K562 (cell line): ENCODE results near the gene ASIP. TPM values are rescaled to one million over a fixed set of nuclear protein-coding genes. Genes with fewer than 3 reads are reported as not detected.

Source experiments
- ATAC-seq: fragments of 200-7000 bp; cut with Tn5 transposase; 3 replicates; pipeline ENCODE4 v1.9.1; 2020; ENCODE audit warnings: moderate library complexity
- BruUV-seq: library from RNA; stranded (reverse); fragments of 400-500 nt; replicated peaks from 2 replicates; lab custom pipeline; 2021; lab: Mats Ljungman, UMichigan
- CTCF ChIA-PET: fragments of 300-600 bp; formaldehyde crosslinking; extraction: SDS; loops from one replicate; lab custom pipeline; 2021; ENCODE audit warnings: low intra/inter-chr PET ratio; lab: Yijun Ruan, JAX
- POLR2A ChIA-PET: fragments of 300-600, 350-650 bp; sonication (Branson Sonifier 250); formaldehyde crosslinking; extraction: SDS; loops from one replicate; lab custom pipeline; 2021; ENCODE audit warnings: antibody characterized with exemption, inconsistent platforms; lab: Yijun Ruan, JAX
- DNase-seq, 4 experiments: peaks; one replicate each; pipeline versions ENCODE4 v3.0.0 to v3.0.0-alpha.2; 2011 to 2018; ENCODE audit warnings: low spot score in 3 of 4, mixed read lengths in 3 of 4; ENCODE audit errors: extremely low read depth in 1 of 4
- FAIRE-seq: peaks from 2 replicates; lab custom pipeline; 2011; peaks lifted over from hg19 to GRCh38; lab: Jason Lieb, UNC
- H2AFZ ChIP-seq: 2 replicates; pipeline ENCODE4 v1.6.0; 2011; ENCODE audit warnings: low read depth, low read length, control low read depth, inconsistent platforms
- H3K27ac ChIP-seq: fragments of 200-600 bp; 3 replicates; pipeline ENCODE4 v1.8.0; 2011; ENCODE audit warnings: low read depth, mild to moderate bottlenecking, control low read depth, inconsistent platforms, low read length, moderate library complexity, mixed read lengths; ENCODE audit errors: extremely low read depth
- H3K27me3 ChIP-seq, 2 experiments: fragments of 300-600 bp in 1 of 2; 2 replicates in 1 of 2; 3 replicates in 1 of 2; pipeline versions ENCODE4 v1.6.0 to v1.8.0; 2011; ENCODE audit warnings: inconsistent platforms in 2 of 2, low read length in 2 of 2, mild to moderate bottlenecking in 1 of 2, mixed read lengths in 1 of 2, moderate library complexity in 1 of 2; ENCODE audit not compliant: control insufficient read depth in 2 of 2, insufficient read depth in 2 of 2
- H3K36me3 ChIP-seq: fragments of 300-600 bp; 3 replicates; pipeline ENCODE4 v1.8.0; 2011; ENCODE audit warnings: mild to moderate bottlenecking, low read length, inconsistent platforms; ENCODE audit not compliant: control insufficient read depth, insufficient read depth
- H3K4me1 ChIP-seq, 2 experiments: fragments of 200-600 bp in 1 of 2; replicated peaks in 1 of 2; 2 replicates in 1 of 2; 3 replicates in 1 of 2; pipeline versions ENCODE4 v1.5.1 to v1.8.0; 2011; ENCODE audit warnings: inconsistent platforms in 2 of 2, low read length in 2 of 2, mild to moderate bottlenecking in 1 of 2, mixed read lengths in 1 of 2, moderate library complexity in 1 of 2; ENCODE audit not compliant: control insufficient read depth in 2 of 2, insufficient read depth in 2 of 2
- H3K4me2 ChIP-seq: 2 replicates; pipeline ENCODE4 v1.6.1; 2011; ENCODE audit warnings: low read length, control low read depth, inconsistent platforms, mixed read lengths; ENCODE audit not compliant: insufficient read depth
- H3K4me3 ChIP-seq: fragments of 200-600 bp; sonication (generic), shearing (Covaris generic); 2 replicates; pipeline ENCODE4 v1.5.1; 2016; ENCODE audit warnings: control low read depth, inconsistent platforms
- H3K79me2 ChIP-seq: fragments of 200-600 bp; 3 replicates; pipeline ENCODE4 v1.8.0; 2011; ENCODE audit warnings: low read length, inconsistent platforms; ENCODE audit not compliant: control insufficient read depth, insufficient read depth
- H3K9ac ChIP-seq, 2 experiments: 2 replicates each; pipeline versions ENCODE4 v1.6.0 to v1.6.1; 2011; ENCODE audit warnings: low read depth in 2 of 2, low read length in 2 of 2, control low read depth in 1 of 2, inconsistent platforms in 1 of 2, mild to moderate bottlenecking in 1 of 2, mixed read lengths in 1 of 2; ENCODE audit not compliant: insufficient read depth in 1 of 2
- H3K9me1 ChIP-seq: one replicate; pipeline ENCODE4 v1.6.0; 2011; ENCODE audit warnings: inconsistent platforms, mild to moderate bottlenecking, low read length, moderate library complexity; ENCODE audit not compliant: control insufficient read depth, insufficient read depth
- H3K9me3 ChIP-seq: replicated peaks from 2 replicates; pipeline ENCODE4 v1.5.1; 2011; ENCODE audit warnings: low read depth, low read length, inconsistent platforms; ENCODE audit not compliant: control insufficient read depth, insufficient read depth
- H4K20me1 ChIP-seq: replicated peaks from 2 replicates; pipeline ENCODE4 v1.6.1; 2011; ENCODE audit warnings: low read length, inconsistent platforms, mixed read lengths; ENCODE audit not compliant: control insufficient read depth, insufficient read depth
- ATF7 ChIP-seq: fragments of 450-650 bp; IDR thresholded peaks from 2 replicates; pipeline ENCODE4 v1.7.1; 2014; ENCODE audit warnings: mild to moderate bottlenecking, moderate library complexity
- BCOR ChIP-seq: fragments of 450-650 bp; IDR thresholded peaks from 2 replicates; pipeline ENCODE4 v1.6.1; 2016
- CBFB ChIP-seq: sonication (generic); formaldehyde crosslinking; IDR thresholded peaks from 2 replicates; pipeline ENCODE4 v1.4.0; 2020; ENCODE audit warnings: mild to moderate bottlenecking, missing genetic modification reagents
- CREB3 ChIP-seq: fragments of 450-650 bp; conservative IDR thresholded peaks from 2 replicates; pipeline ENCODE4 v1.6.1; 2016; ENCODE audit warnings: missing genetic modification characterization, low read depth, mild to moderate bottlenecking, missing compliant biosample characterization, moderate library complexity
- ELF1 ChIP-seq: fragments of 200-800 bp; sonication (Bioruptor generic); IDR thresholded peaks from 2 replicates; pipeline ENCODE4 v1.6.1; 2016; ENCODE audit warnings: missing genetic modification characterization, missing compliant biosample characterization
- LARP7 ChIP-seq: fragments of 450-650 bp; IDR thresholded peaks from 2 replicates; pipeline ENCODE4 v1.6.1; 2016
- MAFK ChIP-seq: IDR thresholded peaks from 2 replicates; pipeline ENCODE4 v1.6.1; 2011; ENCODE audit warnings: low read length, improper control_type of control experiment
- MBD2 ChIP-seq: sonication (generic); IDR thresholded peaks from 2 replicates; pipeline ENCODE4 v1.6.1; 2016; ENCODE audit warnings: low read depth, borderline replicate concordance
- NCOA4 ChIP-seq: fragments of 450-650 bp; IDR thresholded peaks from 2 replicates; pipeline ENCODE4 v1.6.1; 2018; ENCODE audit warnings: mild to moderate bottlenecking; ENCODE audit not compliant: partially characterized antibody
- NFRKB ChIP-seq: fragments of 450-650 bp; IDR thresholded peaks from 2 replicates; pipeline ENCODE4 v1.6.1; 2016; ENCODE audit warnings: low read depth
- SP2 ChIP-seq: IDR thresholded peaks from 2 replicates; pipeline ENCODE4 v1.6.1; 2011; ENCODE audit warnings: mild to moderate bottlenecking, low read depth, low read length, moderate library complexity; ENCODE audit not compliant: poor library complexity, severe bottlenecking; ENCODE audit errors: extremely low read depth
- ZFP36 ChIP-seq: fragments of 150-350 bp; IDR thresholded peaks from 2 replicates; pipeline ENCODE4 v1.6.1; 2018; ENCODE audit warnings: low read length, low read depth; ENCODE audit not compliant: partially characterized antibody
- ZNF311 ChIP-seq: fragments of 250-450 bp; sonication (Bioruptor Pico); IDR thresholded peaks from 2 replicates; pipeline ENCODE4 v1.4.0; 2020; ENCODE audit warnings: mild to moderate bottlenecking, moderate library complexity
- WGBS: fragments of 100-300 bp; shearing (Covaris generic); methylation state at CpG from one replicate; pipeline ENCODE4 v1.1.6; 2016; ENCODE audit warnings: low coverage, mixed read lengths; ENCODE audit not compliant: insufficient coverage; ENCODE audit errors: missing lambda C conversion rate; 5-methylcytosine and 5-hydroxymethylcytosine counted together
- in situ Hi-C: fragments of 300-500 bp; cut with MboI; formaldehyde crosslinking; loops from 4 replicates; pipeline ENCODE4 v1.15.0; 2018; ENCODE audit warnings: inconsistent platforms, mixed read lengths
- intact Hi-C: fragments of 100-400 bp; cut with micrococcal nuclease; formaldehyde crosslinking; loops from 2 replicates; pipeline ENCODE4 v1.14.2; 2022
- polyA plus RNA-seq, 8 experiments: library from polyadenylated mRNA; depleted of rRNA in 4 of 8; stranded (reverse) in 5 of 8; unstranded in 3 of 8; fragments of >200 nt; fragmentation: Nextera tagmentation in 2 of 8; fragmentation: Illumina TruSeq in 1 of 8; extraction: Ambion mirVana in 2 of 8; extraction: Trizol in 1 of 8; gene quantifications; 2 replicates each; pipeline versions ENCODE4 v1.2.1 to v1.2.3, GENCODE V29; 2011 to 2014; ENCODE audit warnings: inconsistent platforms in 1 of 8, missing spikeins in 1 of 8
- total RNA-seq, 7 experiments: library from RNA; depleted of rRNA in 6 of 7; stranded (reverse); fragments of >200 nt in 6 of 7; fragmentation: Illumina TruSeq in 2 of 7; extraction: Trizol in 2 of 7; gene quantifications; 2 replicates each; pipeline versions ENCODE4 v1.2.1 to v1.2.3, GENCODE V29; 2011 to 2021; ENCODE audit warnings: low replicate concordance in 1 of 7
- TF ChIP-seq, protein P1 (sequence below): fragments of 450-650 bp; IDR thresholded peaks from 2 replicates; pipeline ENCODE4 v1.6.1; 2016
- TF ChIP-seq, protein P2 (sequence below): fragments of 450-650 bp; IDR thresholded peaks from 2 replicates; pipeline ENCODE4 v1.6.1; 2017; ENCODE audit warnings: antibody characterized with exemption
- TF ChIP-seq, protein P3 (sequence below): fragments of 150-350 bp; conservative IDR thresholded peaks from 2 replicates; pipeline ENCODE4 v1.6.1; 2014; ENCODE audit warnings: low read length

The ASIP gene
- total and polyA plus RNA-seq, 9 of the 15 experiments (the other 6 are each of a cell fraction or from before 2014, with no cell fraction given): not detected

GRCh38 chr20:34215711-34216381 lies 25.4 kb upstream of the ASIP start:
- no peaks in the 10 kb centered on the region for H3K27me3 ChIP-seq
- FAIRE-seq (peak; percentile 40), ATAC-seq (peak; percentile 99), DNase-seq (peak; percentile 64 to 83 (median 67))
- H3K79me2 ChIP-seq: no peaks in the 10 kb centered on the region
- BruUV-seq: no TSS peak
- intact Hi-C loops (no loop called here), in situ Hi-C loops (loop anchor here (5.0 kb wide), 1 partner anchor 36 kb away; no protein-coding TSS in a partner anchor)
- H3K9ac ChIP-seq: peak overlapping the region; percentile 64 to 92
- CTCF ChIA-PET: no interaction called here
- POLR2A ChIA-PET: interaction anchor here (1.0 to 1.2 kb wide), 2 partner anchors 10 to 320 kb away, joined by 3 read pairs; no protein-coding TSS in a partner anchor
- H3K36me3 ChIP-seq: no peaks in the 10 kb centered on the region
- H3K4me1 ChIP-seq: peaks cover 5 to 6% of the 10 kb centered on the region in 2 experiments; a peak in 3 of 5 replicates
- no peaks in the 10 kb centered on the region for H3K9me1 ChIP-seq
- H3K9me3 ChIP-seq: no peaks in the 10 kb centered on the region
- 21% methylated on average over 49 of the region's 49 CpGs for WGBS
- H3K4me3 ChIP-seq: peak overlapping the region; percentile 30
- peak overlapping the region; percentile 98 for H2AFZ ChIP-seq
- no peaks in the 10 kb centered on the region for H4K20me1 ChIP-seq
- peak overlapping the region; percentile 69; the same call in 2 of the 3 replicates for H3K27ac ChIP-seq
- H3K4me2 ChIP-seq: peak overlapping the region; percentile 83
- TF ChIP-seq, protein P1, sequence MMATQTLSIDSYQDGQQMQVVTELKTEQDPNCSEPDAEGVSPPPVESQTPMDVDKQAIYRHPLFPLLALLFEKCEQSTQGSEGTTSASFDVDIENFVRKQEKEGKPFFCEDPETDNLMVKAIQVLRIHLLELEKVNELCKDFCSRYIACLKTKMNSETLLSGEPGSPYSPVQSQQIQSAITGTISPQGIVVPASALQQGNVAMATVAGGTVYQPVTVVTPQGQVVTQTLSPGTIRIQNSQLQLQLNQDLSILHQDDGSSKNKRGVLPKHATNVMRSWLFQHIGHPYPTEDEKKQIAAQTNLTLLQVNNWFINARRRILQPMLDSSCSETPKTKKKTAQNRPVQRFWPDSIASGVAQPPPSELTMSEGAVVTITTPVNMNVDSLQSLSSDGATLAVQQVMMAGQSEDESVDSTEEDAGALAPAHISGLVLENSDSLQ: peak; percentile 94
- TF ChIP-seq ZFP36: no peak
- no peak for TF ChIP-seq SP2
- TF ChIP-seq, protein P2, sequence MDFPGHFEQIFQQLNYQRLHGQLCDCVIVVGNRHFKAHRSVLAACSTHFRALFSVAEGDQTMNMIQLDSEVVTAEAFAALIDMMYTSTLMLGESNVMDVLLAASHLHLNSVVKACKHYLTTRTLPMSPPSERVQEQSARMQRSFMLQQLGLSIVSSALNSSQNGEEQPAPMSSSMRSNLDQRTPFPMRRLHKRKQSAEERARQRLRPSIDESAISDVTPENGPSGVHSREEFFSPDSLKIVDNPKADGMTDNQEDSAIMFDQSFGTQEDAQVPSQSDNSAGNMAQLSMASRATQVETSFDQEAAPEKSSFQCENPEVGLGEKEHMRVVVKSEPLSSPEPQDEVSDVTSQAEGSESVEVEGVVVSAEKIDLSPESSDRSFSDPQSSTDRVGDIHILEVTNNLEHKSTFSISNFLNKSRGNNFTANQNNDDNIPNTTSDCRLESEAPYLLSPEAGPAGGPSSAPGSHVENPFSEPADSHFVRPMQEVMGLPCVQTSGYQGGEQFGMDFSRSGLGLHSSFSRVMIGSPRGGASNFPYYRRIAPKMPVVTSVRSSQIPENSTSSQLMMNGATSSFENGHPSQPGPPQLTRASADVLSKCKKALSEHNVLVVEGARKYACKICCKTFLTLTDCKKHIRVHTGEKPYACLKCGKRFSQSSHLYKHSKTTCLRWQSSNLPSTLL: no peak
- no peak for TF ChIP-seq LARP7
- TF ChIP-seq BCOR: peak; percentile 41; the same call in 1 of the 2 replicates
- TF ChIP-seq ZNF311: no peak
- TF ChIP-seq MBD2: no peak
- no peak for TF ChIP-seq ELF1 (tag)
- peak; percentile 36; the same call in 1 of the 2 replicates for TF ChIP-seq ATF7
- TF ChIP-seq CBFB (CRISPR knock-in tag): no peak
- TF ChIP-seq MAFK: peak; percentile 66; the same call in 1 of the 2 replicates
- TF ChIP-seq, protein P3, sequence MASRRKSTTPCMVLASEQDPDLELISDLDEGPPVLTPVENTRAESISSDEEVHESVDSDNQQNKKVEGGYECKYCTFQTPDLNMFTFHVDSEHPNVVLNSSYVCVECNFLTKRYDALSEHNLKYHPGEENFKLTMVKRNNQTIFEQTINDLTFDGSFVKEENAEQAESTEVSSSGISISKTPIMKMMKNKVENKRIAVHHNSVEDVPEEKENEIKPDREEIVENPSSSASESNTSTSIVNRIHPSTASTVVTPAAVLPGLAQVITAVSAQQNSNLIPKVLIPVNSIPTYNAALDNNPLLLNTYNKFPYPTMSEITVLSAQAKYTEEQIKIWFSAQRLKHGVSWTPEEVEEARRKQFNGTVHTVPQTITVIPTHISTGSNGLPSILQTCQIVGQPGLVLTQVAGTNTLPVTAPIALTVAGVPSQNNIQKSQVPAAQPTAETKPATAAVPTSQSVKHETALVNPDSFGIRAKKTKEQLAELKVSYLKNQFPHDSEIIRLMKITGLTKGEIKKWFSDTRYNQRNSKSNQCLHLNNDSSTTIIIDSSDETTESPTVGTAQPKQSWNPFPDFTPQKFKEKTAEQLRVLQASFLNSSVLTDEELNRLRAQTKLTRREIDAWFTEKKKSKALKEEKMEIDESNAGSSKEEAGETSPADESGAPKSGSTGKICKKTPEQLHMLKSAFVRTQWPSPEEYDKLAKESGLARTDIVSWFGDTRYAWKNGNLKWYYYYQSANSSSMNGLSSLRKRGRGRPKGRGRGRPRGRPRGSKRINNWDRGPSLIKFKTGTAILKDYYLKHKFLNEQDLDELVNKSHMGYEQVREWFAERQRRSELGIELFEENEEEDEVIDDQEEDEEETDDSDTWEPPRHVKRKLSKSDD: no peak
- no peak for TF ChIP-seq NFRKB
- TF ChIP-seq NCOA4: no peak
- no peak for TF ChIP-seq CREB3 (tag)
